ENCODE measurements around the gene ERMARD.
A peak's percentile ranks its signal among the peaks of the same experiment; 100 is the strongest.

The ERMARD gene

GRCh38 chr6:169751242-169752073, at the start of gene ERMARD, which contains the start of gene DYNLT2:
TSS of gene ERMARD (plus strand) at chr6:169751622. CDS start at chr6:169751658, 36 bp downstream.
TSS of gene DYNLT2 (minus strand) at chr6:169751572. CDS start at chr6:169751458, 114 bp downstream.
- Mint-ChIP-seq H3K9me3 (peaks cover 1% of the 10 kb centered on the region), H3K4me3 (peak within 1 kb of the TSS; percentile 96), H3K27ac (peak within 1 kb of the TSS; percentile 99), H3K27me3 (no peaks in the 10 kb centered on the region), H3K4me1 (ENCODE audit: low read depth) (peaks cover 27% of the 10 kb centered on the region), H3K36me3 (ENCODE audit: low read depth) (peaks cover 40% of the 10 kb centered on the region)

GRCh38 chr6:169701954-169702839, 49.2 kb upstream of the ERMARD start, which contains the start of the genes C6orf120 and WDR27:
TSS of gene C6orf120 (plus strand) at chr6:169702126. CDS start at chr6:169702460, 334 bp downstream.
TSS of gene WDR27 (minus strand) at chr6:169702029. CDS start at chr6:169689005, 13,024 bp downstream.
- H3K9me3 Mint-ChIP-seq: no peaks in the 10 kb centered on the region
- no peaks in the 10 kb centered on the region for H3K27me3 Mint-ChIP-seq
- peak within 1 kb of the TSS; percentile 91 for H3K27ac Mint-ChIP-seq
- peaks cover 48% of the 10 kb centered on the region for H3K36me3 Mint-ChIP-seq (ENCODE audit: low read depth)
- H3K4me3 Mint-ChIP-seq: peak within 1 kb of the TSS; percentile 92
- H3K4me1 Mint-ChIP-seq (ENCODE audit: low read depth): peaks cover 62% of the 10 kb centered on the region

- H3K4me1 Mint-ChIP-seq (ENCODE audit: low read depth): peaks cover 59% of the 10 kb centered on the region
- H3K4me3 Mint-ChIP-seq: peak overlapping the region; percentile 92
- H3K9me3 Mint-ChIP-seq: no peaks in the 10 kb centered on the region
- H3K27me3 Mint-ChIP-seq: no peaks in the 10 kb centered on the region
- H3K27ac Mint-ChIP-seq: peak overlapping the region; percentile 91
- H3K36me3 Mint-ChIP-seq (ENCODE audit: low read depth): peaks cover 47% of the 10 kb centered on the region
Observed at GRCh38 chr6:169702840-169703246, 48.6 kb upstream of the ERMARD start.

GRCh38 chr6:169707772-169708171, 43.6 kb upstream of the ERMARD start:
- peaks cover 75% of the 10 kb centered on the region for H3K36me3 Mint-ChIP-seq (ENCODE audit: low read depth)
- H3K27ac Mint-ChIP-seq: no peak overlapping the region
- H3K4me1 Mint-ChIP-seq (ENCODE audit: low read depth): peaks cover 53% of the 10 kb centered on the region
- no peak overlapping the region for H3K4me3 Mint-ChIP-seq
- no peaks in the 10 kb centered on the region for H3K27me3 Mint-ChIP-seq
- no peaks in the 10 kb centered on the region for H3K9me3 Mint-ChIP-seq

- Mint-ChIP-seq H3K4me3 (no peak overlapping the region), H3K27me3 (no peaks in the 10 kb centered on the region), H3K4me1 (ENCODE audit: low read depth) (peaks cover 43% of the 10 kb centered on the region), H3K27ac (no peak overlapping the region), H3K9me3 (no peaks in the 10 kb centered on the region), H3K36me3 (ENCODE audit: low read depth) (peaks cover 68% of the 10 kb centered on the region)
Observed at GRCh38 chr6:169709293-169709692, 42.1 kb upstream of the ERMARD start.

GRCh38 chr6:169710009-169710408, 41.4 kb upstream of the ERMARD start:
- Mint-ChIP-seq H3K27ac (peak overlapping the region; percentile 41), H3K4me3 (no peak overlapping the region), H3K27me3 (no peaks in the 10 kb centered on the region), H3K9me3 (no peaks in the 10 kb centered on the region), H3K4me1 (ENCODE audit: low read depth) (peaks cover 38% of the 10 kb centered on the region), H3K36me3 (ENCODE audit: low read depth) (peaks cover 71% of the 10 kb centered on the region)

- Mint-ChIP-seq H3K9me3 (no peaks in the 10 kb centered on the region), H3K27me3 (no peaks in the 10 kb centered on the region), H3K36me3 (ENCODE audit: low read depth) (peaks cover 79% of the 10 kb centered on the region), H3K4me1 (ENCODE audit: low read depth) (peaks cover 21% of the 10 kb centered on the region), H3K27ac (no peak overlapping the region), H3K4me3 (no peak overlapping the region)
Observed at GRCh38 chr6:169714178-169714577, 37.2 kb upstream of the ERMARD start.

- H3K4me1 Mint-ChIP-seq (ENCODE audit: low read depth): peaks cover 21% of the 10 kb centered on the region
- H3K36me3 Mint-ChIP-seq (ENCODE audit: low read depth): peaks cover 80% of the 10 kb centered on the region
- H3K27ac Mint-ChIP-seq: peak overlapping the region; percentile 61
- no peaks in the 10 kb centered on the region for H3K27me3 Mint-ChIP-seq
- H3K4me3 Mint-ChIP-seq: no peak overlapping the region
- no peaks in the 10 kb centered on the region for H3K9me3 Mint-ChIP-seq
Observed at GRCh38 chr6:169714595-169714994, 36.8 kb upstream of the ERMARD start.

- no peaks in the 10 kb centered on the region for H3K27me3 Mint-ChIP-seq
- H3K9me3 Mint-ChIP-seq: no peaks in the 10 kb centered on the region
- H3K27ac Mint-ChIP-seq: no peak overlapping the region
- H3K36me3 Mint-ChIP-seq (ENCODE audit: low read depth): peaks cover 54% of the 10 kb centered on the region
- peaks cover 39% of the 10 kb centered on the region for H3K4me1 Mint-ChIP-seq (ENCODE audit: low read depth)
- no peak overlapping the region for H3K4me3 Mint-ChIP-seq
Observed at GRCh38 chr6:169719117-169719516, 32.3 kb upstream of the ERMARD start.

GRCh38 chr6:169720207-169720855, 31.1 kb upstream of the ERMARD start:
- Mint-ChIP-seq H3K4me3 (no peak overlapping the region), H3K27me3 (no peaks in the 10 kb centered on the region), H3K36me3 (ENCODE audit: low read depth) (peaks cover 42% of the 10 kb centered on the region), H3K4me1 (ENCODE audit: low read depth) (peaks cover 39% of the 10 kb centered on the region), H3K27ac (peak overlapping the region; percentile 28), H3K9me3 (no peaks in the 10 kb centered on the region)

GRCh38 chr6:169722362-169723199, 28.8 kb upstream of the ERMARD start:
- H3K9me3 Mint-ChIP-seq: no peaks in the 10 kb centered on the region
- peaks cover 50% of the 10 kb centered on the region for H3K4me1 Mint-ChIP-seq (ENCODE audit: low read depth)
- H3K27ac Mint-ChIP-seq: peak overlapping the region; percentile 89
- peaks cover 24% of the 10 kb centered on the region for H3K36me3 Mint-ChIP-seq (ENCODE audit: low read depth)
- H3K4me3 Mint-ChIP-seq: peak overlapping the region; percentile 88
- no peaks in the 10 kb centered on the region for H3K27me3 Mint-ChIP-seq

GRCh38 chr6:169723200-169723909, 28.1 kb upstream of the ERMARD start:
- peak overlapping the region; percentile 88 for H3K4me3 Mint-ChIP-seq
- H3K9me3 Mint-ChIP-seq: no peaks in the 10 kb centered on the region
- peaks cover 21% of the 10 kb centered on the region for H3K36me3 Mint-ChIP-seq (ENCODE audit: low read depth)
- peak overlapping the region; percentile 89 for H3K27ac Mint-ChIP-seq
- H3K4me1 Mint-ChIP-seq (ENCODE audit: low read depth): peaks cover 50% of the 10 kb centered on the region
- no peaks in the 10 kb centered on the region for H3K27me3 Mint-ChIP-seq

- no peaks in the 10 kb centered on the region for H3K27me3 Mint-ChIP-seq
- H3K9me3 Mint-ChIP-seq: no peaks in the 10 kb centered on the region
- H3K4me3 Mint-ChIP-seq: peak overlapping the region; percentile 52
Observed at GRCh38 chr6:169723991-169724493, 27.4 kb upstream of the ERMARD start.

More at GRCh38 chr6:169723991-169724493, 27.4 kb upstream of the ERMARD start:
- Mint-ChIP-seq H3K36me3 (ENCODE audit: low read depth) (peaks cover 17% of the 10 kb centered on the region), H3K27ac (no peak overlapping the region), H3K4me1 (ENCODE audit: low read depth) (peaks cover 47% of the 10 kb centered on the region)

All from stimulated activated naive CD8-positive, alpha-beta T cell treated with anti-CD3 and anti-CD28 coated beads, Interleukin-15, Interleukin-2, amounts not matched to agents 100 ng/mL and 50 ng/mL, for 24 hours (primary cell).